Gastroesophageal sphincter (tissue), 3 donors: ENCODE measurements around the gene INPP5D.

Experiments used
- POLR2A ChIP-seq, 2 donors: fragments of 450-650 bp; IDR thresholded peaks; one replicate each; pipeline ENCODE4 v1.6.1; 2017; ENCODE audit warnings: antibody characterized with exemption in 2 of 2, mild to moderate bottlenecking in 2 of 2, moderate library complexity in 1 of 2
- TF ChIP-seq, protein P1 (sequence below), 4 experiments: fragments of 200-600 bp in 2 of 4; fragments of 450-650 bp in 2 of 4; sonication (generic) in 1 of 4; IDR thresholded peaks; one replicate each; pipeline ENCODE4 v1.5.1; 2017 to 2019; ENCODE audit warnings: antibody characterized with exemption in 4 of 4, mild to moderate bottlenecking in 2 of 4, moderate library complexity in 2 of 4

DNA sequence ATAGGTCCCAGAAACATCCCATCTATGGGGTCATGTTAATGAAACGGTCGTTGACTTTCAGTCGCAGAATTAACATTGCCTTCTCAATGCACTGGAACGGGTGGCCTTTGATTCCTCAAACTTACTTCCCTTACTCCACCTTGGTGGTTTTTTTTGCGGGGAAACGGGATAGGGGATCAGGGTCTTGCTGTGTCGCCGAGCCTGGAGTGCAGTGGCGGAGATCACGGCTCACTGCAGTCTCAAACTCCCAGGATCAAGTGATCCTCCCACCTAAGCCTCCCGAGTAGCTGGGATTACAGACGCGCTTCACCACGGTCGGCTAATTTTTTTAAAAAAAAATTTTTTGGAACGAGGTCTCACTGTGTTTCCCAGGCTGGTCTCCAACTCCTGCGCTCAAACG lies 192.1 kb downstream of the INPP5D start:
- TF ChIP-seq, protein P1, sequence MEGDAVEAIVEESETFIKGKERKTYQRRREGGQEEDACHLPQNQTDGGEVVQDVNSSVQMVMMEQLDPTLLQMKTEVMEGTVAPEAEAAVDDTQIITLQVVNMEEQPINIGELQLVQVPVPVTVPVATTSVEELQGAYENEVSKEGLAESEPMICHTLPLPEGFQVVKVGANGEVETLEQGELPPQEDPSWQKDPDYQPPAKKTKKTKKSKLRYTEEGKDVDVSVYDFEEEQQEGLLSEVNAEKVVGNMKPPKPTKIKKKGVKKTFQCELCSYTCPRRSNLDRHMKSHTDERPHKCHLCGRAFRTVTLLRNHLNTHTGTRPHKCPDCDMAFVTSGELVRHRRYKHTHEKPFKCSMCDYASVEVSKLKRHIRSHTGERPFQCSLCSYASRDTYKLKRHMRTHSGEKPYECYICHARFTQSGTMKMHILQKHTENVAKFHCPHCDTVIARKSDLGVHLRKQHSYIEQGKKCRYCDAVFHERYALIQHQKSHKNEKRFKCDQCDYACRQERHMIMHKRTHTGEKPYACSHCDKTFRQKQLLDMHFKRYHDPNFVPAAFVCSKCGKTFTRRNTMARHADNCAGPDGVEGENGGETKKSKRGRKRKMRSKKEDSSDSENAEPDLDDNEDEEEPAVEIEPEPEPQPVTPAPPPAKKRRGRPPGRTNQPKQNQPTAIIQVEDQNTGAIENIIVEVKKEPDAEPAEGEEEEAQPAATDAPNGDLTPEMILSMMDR (IDR thresholded peaks at IDR 0.05): no peak
- TF ChIP-seq POLR2A (IDR thresholded peaks at IDR 0.05): no peak
